Mesodermal cell (in vitro differentiated cells): ENCODE data around the gene RADIL.

Source experiments
- H3K27ac ChIP-seq: 2 replicates; pipeline ENCODE4 v1.7.0; 2013; ENCODE audit warnings: mild to moderate bottlenecking, low read depth, low read length, moderate library complexity; ENCODE audit not compliant: severe bottlenecking
- H3K36me3 ChIP-seq: 2 replicates; pipeline ENCODE4 v1.7.1; 2013; ENCODE audit warnings: mild to moderate bottlenecking, low read length, moderate library complexity; ENCODE audit not compliant: control insufficient read depth, insufficient read depth
- H3K4me1 ChIP-seq: one replicate; pipeline ENCODE4 v1.7.1; 2013; ENCODE audit warnings: mild to moderate bottlenecking, low read length; ENCODE audit not compliant: insufficient read depth, control insufficient read depth, poor library complexity, severe bottlenecking
- H3K4me3 ChIP-seq: 2 replicates; pipeline ENCODE4 v1.7.0; 2013; ENCODE audit warnings: low read length, control low read depth, mild to moderate bottlenecking; ENCODE audit not compliant: insufficient read depth, poor library complexity, severe bottlenecking; ENCODE audit errors: extremely low read depth
- H3K9me3 ChIP-seq: 2 replicates; pipeline ENCODE4 v1.7.1; 2013; ENCODE audit warnings: mild to moderate bottlenecking, low read length, moderate library complexity; ENCODE audit not compliant: control insufficient read depth
- WGBS, 2 experiments: methylation state at CpG; one replicate each; pipeline ENCODE4 v1.1.5; 2013; ENCODE audit warnings: missing lambda C conversion rate in 2 of 2; ENCODE audit not compliant: insufficient coverage in 2 of 2; 5-methylcytosine and 5-hydroxymethylcytosine counted together

Gene RADIL

DNA sequence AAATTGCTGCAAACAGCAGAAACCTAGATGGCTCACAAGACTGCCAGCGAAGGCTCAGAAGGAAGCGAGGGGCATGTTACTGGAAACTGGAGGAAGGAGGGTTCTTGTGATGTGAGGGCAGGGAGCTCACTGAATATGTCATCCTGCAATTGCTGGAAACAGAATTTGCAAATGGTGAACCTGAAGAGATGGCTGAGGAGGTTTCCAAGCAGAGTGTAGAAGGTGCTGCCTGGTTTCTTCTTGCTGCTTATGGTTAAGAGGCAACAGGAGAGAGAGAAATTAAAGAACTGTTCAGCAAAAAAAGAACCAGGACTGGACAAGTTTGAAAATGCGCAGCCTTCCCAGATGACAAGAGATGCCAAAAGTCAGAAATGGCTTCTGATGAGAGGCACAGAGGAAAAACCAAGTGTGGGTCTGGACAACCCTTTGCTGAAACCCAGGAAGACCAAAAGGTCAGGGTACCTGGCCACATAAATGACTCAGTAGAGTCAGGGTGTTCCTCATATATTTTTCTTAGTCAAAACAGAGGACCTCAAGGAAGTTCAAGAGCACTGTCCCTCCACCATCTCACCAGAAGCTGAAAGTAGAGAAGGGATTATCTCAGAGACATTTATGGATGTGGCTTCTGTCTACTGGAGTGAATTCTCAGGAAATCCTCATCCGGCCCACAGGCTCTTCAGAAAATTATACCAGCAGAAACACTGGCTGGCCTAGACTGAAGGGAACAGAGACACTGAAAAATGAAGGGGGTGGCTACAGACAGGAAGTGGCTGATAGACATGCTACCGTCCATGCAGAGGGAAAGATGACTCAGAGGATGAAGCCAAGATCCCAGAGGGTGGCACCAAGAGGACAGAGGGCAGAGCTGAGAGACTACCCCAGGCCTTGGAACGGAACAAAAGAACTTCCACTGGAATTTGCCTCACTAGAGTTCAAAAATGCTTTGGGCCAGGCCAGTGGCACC is 31.8 kb downstream of the RADIL start:
- Histone ChIP-seq H3K27ac (peak overlapping the region; percentile 39), H3K36me3 (no peaks in the 10 kb centered on the region), H3K4me1 (no peaks in the 10 kb centered on the region), H3K4me3 (no peak overlapping the region), H3K9me3 (peaks cover 16% of the 10 kb centered on the region)
- WGBS, 2 experiments = 79 to 84% methylated on average over 5 to 6 of the region's 6 CpGs

GRCh38 chr7:4850262-4850795 is 33.2 kb downstream of the RADIL start:
- H3K4me3 ChIP-seq = no peak overlapping the region
- no peak overlapping the region for H3K27ac ChIP-seq
- H3K9me3 ChIP-seq = peaks cover 16% of the 10 kb centered on the region
- WGBS, 2 experiments = 91 to 96% methylated on average over 6 to 8 of the region's 8 CpGs
- H3K36me3 ChIP-seq = no peaks in the 10 kb centered on the region
- H3K4me1 ChIP-seq = no peaks in the 10 kb centered on the region

- Histone ChIP-seq H3K36me3 (no peaks in the 10 kb centered on the region), H3K9me3 (peaks cover 16% of the 10 kb centered on the region), H3K27ac (no peak overlapping the region), H3K4me1 (no peaks in the 10 kb centered on the region), H3K4me3 (no peak overlapping the region)
- WGBS, 2 experiments = 14 to 49% methylated on average over 1 to 2 of the region's 4 CpGs
These were observed 34.1 kb downstream of the RADIL start for GRCh38 chr7:4849390-4849789.

DNA sequence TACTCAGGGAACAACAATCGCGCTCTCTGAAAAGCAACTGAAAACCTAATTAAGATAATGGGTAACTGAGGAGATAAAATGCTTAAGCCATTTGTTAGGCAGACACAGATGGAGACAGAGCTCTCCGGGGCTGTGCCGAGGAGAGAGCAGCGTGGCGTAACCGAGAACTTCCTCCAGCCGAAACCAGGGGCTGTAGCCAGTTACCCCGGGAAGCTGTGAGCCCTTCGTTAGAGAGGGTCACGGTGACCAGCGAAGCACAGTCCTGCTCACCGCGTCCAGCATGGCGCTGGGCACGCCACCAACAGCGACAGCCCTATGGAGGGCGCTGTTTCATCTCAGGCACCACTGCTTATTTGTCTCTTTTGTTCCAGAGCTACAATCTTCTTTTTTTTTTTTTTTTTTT is 37.8 kb downstream of the RADIL start:
- Histone ChIP-seq H3K4me1 (no peaks in the 10 kb centered on the region), H3K4me3 (no peak overlapping the region)
- 56 to 69% methylated on average over 12 to 17 of the region's 18 CpGs for WGBS, 2 experiments

DNA sequence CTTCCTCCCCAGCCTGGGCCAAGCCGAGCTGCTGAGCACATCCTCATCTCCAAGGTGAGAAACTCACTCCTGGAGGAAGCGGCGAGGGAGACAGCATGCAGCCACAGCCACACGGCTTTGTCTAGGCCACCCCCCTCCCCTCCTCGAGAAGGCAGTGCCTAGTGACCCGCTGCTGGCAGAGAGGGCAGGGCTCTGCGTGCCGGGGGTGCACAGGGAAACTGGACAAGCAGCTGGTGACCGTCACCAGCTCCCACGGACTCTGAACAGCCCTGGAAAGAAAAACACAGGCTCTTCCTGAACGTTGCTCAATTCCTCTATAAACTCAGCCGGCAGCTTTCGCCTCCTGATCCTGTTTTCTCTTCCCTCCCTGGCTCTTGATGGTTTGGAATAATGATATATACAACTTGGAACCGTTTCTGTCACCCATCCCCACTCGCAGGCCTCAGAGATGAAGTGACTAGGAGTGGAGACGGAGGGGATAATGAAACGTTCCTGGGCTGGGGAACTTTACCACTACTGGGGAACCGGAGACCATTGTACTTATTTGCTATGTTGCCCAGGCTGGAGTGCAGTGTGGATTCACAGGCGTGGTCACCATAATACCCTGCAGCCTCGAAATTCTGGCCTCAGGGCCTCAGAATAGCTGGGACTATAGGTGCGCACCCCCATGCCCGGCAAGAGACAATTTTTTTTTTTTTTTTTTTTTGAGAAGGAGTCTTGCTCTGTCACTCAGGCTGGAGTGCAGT is 41.0 kb downstream of the RADIL start:
- no peaks in the 10 kb centered on the region for H3K4me1 ChIP-seq
- WGBS, 2 experiments = 78 to 84% methylated on average over 14 to 19 of the region's 22 CpGs
- no peak overlapping the region for H3K27ac ChIP-seq
- no peak overlapping the region for H3K4me3 ChIP-seq
- H3K9me3 ChIP-seq = no peaks in the 10 kb centered on the region
- H3K36me3 ChIP-seq = no peaks in the 10 kb centered on the region

More for the DNA sequence above, 37.8 kb downstream of the RADIL start:
- Histone ChIP-seq H3K9me3 (peaks cover 7% of the 10 kb centered on the region), H3K36me3 (no peaks in the 10 kb centered on the region), H3K27ac (no peak overlapping the region)

DNA sequence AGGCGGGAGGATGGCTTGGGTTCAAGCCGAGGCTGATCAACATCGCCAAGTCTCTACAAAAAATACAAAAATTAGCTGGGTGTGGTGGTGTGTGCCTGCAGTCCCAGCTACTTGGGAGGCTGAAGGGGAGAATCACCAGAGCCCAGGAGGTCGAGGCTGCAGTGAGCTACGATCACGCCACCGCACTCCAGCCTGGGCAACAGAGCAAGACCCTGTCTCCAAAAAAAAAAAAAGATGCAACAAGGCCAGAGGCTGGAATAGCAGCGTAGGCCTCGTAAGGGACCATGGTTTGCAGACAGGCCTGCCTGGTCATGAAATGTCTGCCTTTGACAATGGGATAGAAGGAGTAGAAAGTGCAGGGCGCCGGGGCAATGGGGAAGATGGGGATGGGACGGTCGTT is 41.7 kb downstream of the RADIL start:
- H3K36me3 ChIP-seq = no peaks in the 10 kb centered on the region
- H3K4me3 ChIP-seq = no peak overlapping the region
- no peak overlapping the region for H3K27ac ChIP-seq
- 92 to 100% methylated on average over 4 to 7 of the region's 13 CpGs for WGBS, 2 experiments
- no peaks in the 10 kb centered on the region for H3K4me1 ChIP-seq
- H3K9me3 ChIP-seq = no peaks in the 10 kb centered on the region

DNA sequence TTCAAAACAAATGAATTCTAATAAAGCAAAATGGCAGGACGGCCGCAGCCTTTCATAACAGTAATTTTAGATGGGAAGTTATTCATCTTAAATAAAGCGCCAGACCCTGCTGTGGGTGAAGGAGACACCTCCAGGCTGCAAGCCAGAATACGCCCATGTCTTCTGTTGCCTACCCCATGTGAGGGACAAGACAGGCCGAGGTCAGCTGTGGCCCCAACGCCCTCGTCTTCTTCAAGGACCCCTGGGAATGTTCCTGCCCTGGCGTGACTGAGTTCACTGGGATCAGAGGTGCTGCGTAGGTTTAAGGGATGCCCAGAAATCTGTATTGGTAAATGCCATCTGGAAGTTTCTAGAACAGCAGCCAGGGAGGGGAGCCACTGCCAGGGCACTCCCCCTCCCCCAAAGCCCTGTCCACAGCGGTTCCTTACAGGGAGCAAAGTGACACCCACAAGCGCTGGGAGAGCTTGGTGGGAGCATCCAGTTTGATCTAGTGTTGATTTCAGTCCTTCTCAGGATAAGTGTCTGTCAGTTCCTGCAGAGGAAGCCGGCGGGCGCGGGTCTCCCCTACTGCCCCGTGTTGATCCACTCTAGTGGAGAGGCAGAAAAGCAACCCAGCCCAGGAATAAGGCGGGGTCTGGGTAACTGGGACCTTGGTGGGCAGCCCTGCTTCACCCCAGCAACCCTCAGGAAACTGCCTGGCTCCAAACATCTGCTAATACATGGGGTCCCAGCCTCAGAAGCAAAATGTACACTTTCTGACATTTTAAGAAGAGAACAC is 42.3 kb downstream of the RADIL start:
- Histone ChIP-seq H3K9me3 (no peaks in the 10 kb centered on the region), H3K27ac (no peak overlapping the region), H3K4me1 (no peaks in the 10 kb centered on the region), H3K36me3 (no peaks in the 10 kb centered on the region), H3K4me3 (no peak overlapping the region)
- 93 to 95% methylated on average over 11 to 13 of the region's 17 CpGs for WGBS, 2 experiments

DNA sequence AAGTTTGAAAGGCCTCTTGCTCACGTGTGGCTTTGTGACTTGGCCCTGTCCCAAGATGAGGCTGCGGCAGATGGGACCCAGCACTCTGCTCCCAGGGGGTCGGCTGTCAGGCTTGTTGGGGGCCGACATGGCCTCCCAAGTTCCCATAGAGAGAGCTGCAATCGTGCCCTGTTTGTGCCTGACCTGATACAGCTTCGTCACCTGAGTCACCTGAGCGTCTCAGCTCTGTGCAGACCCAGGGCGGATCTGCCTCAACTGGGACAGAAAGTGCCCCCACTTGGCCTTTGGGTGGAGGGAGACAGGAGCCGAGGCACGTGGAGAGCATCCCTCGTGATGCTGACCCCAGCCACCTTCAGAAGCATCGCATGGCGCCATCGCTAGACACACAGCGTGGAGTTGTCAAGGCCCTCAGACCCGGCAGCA is 43.4 kb downstream of the RADIL start:
- H3K27ac ChIP-seq = no peak overlapping the region
- H3K4me1 ChIP-seq = no peaks in the 10 kb centered on the region
- H3K36me3 ChIP-seq = peaks cover under 1% of the 10 kb centered on the region
- 92 to 97% methylated on average over 11 to 14 of the region's 16 CpGs for WGBS, 2 experiments
- H3K4me3 ChIP-seq = no peak overlapping the region
- no peaks in the 10 kb centered on the region for H3K9me3 ChIP-seq

- peak overlapping the region; percentile 23 for H3K27ac ChIP-seq
- no peak overlapping the region for H3K4me3 ChIP-seq
- 94% methylated on average over 19 to 21 of the region's 21 CpGs for WGBS, 2 experiments
- H3K4me1 ChIP-seq = no peaks in the 10 kb centered on the region
- H3K9me3 ChIP-seq = no peaks in the 10 kb centered on the region
- H3K36me3 ChIP-seq = peaks cover 3% of the 10 kb centered on the region
These were observed 44.7 kb downstream of the RADIL start for GRCh38 chr7:4838626-4839334.
